GM18868 (cell line): ENCODE data around the gene PPP3R1.

Experiments
- ATAC-seq: cut with Tn5 transposase; IDR thresholded peaks from one replicate; pipeline ENCODE4 v1.9.1; 2021; ENCODE audit warnings: mild to moderate bottlenecking, moderate library complexity; ENCODE audit not compliant: unreplicated experiment

PPP3R1 gene

DNA sequence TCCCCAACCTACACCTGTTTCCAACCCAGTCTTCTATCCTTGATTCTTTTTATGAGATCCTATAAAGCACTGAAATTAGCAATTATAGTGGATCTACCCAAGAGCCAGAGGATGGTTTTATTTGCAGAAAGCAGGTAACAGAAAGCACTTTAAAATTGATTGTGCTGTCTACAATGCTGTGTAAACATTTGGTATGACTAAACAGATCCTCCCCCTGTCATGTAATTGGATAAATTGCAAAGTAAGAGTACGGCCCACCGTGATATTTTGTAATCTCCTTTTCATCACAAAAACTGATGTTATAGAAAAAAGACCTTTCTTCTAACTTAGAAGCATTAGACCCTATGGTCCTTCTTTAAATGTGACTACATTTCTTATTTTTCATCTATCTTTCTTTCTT is 11.3 kb upstream of the PPP3R1 start:
- ATAC-seq, result no peak

- ATAC-seq, result no peak
These were observed 6.5 kb upstream of the PPP3R1 start for GRCh38 chr2:68258851-68259250.

GRCh38 chr2:68256093-68256450 is 3.7 kb upstream of the PPP3R1 start:
- ATAC-seq, result no peak

GRCh38 chr2:68253219-68254068 is 1.1 kb upstream of the PPP3R1 start:
- no peak for ATAC-seq

GRCh38 chr2:68251855-68252399 is 405 bp downstream of the PPP3R1 start:
- ATAC-seq, result peak; percentile 3

- peak; percentile 60 for ATAC-seq
These were observed 1.0 kb downstream of the PPP3R1 start for GRCh38 chr2:68251187-68251854.

DNA sequence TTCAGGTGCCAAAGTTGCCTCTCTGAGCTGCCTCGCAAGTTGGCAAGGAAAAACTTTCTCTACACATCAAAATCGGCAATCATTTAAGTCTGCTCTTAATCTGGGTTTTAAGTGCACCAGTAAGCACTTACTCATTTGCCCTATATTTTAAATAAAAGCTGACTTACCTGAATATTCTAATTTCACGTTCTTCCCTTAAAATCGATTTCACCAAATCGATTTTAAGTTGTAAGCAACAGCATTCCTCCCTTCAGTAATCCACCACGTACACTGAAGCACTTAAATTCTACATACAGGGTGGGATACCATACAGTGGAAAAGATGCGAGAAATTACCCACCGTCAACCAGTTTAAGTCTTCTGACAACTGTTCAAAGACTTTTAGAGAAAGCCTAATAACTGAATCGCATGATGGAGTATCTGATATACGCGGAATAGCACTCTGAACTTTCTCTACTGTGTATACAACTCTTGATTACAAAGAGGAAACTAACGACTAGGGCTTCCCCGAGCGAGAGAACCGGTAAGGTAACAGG is 1.6 kb downstream of the PPP3R1 start:
- ATAC-seq, result no peak

DNA sequence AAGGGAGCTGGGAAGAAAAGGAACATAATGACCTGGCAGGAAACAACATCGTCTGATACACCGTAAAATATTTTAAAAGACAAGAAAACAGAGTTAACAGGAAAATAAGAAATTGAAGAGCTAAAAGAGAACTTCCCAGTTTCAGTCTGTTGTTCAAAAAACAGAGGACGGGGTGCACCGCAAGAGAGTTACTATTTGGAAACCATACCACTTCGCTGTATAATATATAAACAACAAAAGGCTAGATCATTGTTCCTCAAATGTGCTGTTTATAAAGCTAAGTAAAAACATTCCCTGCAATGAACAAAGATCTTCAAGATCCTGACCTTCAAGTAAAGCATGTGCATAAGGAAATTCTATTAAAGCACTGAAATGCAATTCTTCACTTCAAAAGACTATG is 2.1 kb downstream of the PPP3R1 start:
- no peak for ATAC-seq

GRCh38 chr2:68248806-68249205 is 3.5 kb downstream of the PPP3R1 start:
- ATAC-seq, result no peak

DNA sequence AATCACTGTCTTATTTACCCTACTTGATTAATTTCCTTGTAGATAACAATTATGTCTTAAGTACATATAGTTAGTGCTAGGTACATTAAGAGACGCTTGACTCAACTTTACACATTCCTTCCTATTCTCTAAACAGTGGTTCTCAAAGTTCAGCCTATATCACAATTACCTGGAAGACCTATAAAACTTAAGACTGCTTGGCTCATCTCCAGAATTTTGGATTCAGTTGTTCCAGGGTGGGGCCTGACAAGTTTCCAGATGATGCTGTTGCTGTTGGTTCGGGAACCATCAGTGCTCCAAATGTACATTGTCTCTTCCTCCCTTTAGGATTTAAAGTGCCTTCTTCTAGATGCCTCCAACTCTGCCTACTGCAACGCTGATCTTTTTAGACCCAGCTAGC is 4.0 kb downstream of the PPP3R1 start:
- ATAC-seq, result no peak

DNA sequence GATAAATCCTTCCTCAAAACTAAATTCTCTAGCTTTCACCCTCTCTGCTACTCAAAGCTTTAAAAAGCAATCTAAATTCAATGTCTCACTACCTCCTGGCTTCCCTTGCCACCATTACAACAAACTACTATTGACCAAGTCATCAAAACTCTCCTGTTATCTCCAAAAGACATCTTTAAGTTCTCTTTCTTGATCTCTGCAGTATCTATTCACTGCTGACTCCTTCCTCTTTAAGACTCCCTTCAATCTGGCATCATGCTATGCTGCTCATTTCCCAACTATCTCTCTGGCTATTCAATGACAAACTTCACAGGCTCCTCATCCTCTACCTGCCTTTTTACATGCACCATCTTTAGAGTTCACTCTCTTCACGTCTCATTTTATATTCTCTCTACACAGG is 5.9 kb downstream of the PPP3R1 start:
- ATAC-seq, result no peak

DNA sequence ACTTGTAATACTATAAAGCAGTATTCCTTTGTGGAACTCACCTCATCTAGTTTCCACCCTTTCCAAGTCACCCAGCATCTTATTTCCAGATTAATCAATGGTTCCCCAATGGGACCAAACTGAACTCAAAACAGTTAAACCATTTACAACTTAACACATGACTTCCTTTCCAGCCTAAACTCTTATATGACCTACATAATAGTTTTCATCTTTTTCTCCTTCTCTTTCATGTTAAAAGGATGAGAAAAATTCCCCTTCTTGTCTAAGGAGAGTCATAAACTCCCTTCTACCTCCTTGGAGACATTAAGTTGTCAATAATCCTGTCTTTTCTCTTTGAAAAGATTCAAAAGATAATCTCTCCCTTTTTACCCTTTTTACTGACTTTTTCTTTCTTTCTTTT is 6.7 kb downstream of the PPP3R1 start:
- no peak for ATAC-seq

DNA sequence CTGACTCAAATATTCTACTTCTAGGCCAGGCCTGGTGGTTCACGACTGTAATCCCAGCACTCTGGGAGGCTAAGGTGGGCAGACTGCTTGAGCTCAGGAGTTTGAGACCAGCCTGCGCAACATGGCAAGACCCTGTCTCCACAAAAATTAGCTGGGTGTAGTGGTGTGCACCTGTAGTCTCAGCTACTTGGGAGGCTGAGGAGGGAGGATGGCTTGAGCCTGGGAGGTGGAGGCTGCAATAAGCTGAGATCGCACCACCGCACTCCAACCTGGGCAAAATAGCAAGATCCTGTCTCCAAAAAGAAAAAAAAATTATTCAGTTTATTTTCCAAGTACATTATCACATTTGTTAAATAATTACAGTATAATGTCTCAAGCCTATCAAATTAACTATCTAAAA is 7.3 kb downstream of the PPP3R1 start:
- ATAC-seq, result no peak

- no peak for ATAC-seq
These were observed 7.9 kb downstream of the PPP3R1 start for GRCh38 chr2:68244456-68244855.

GRCh38 chr2:68241732-68242131 is 10.6 kb downstream of the PPP3R1 start:
- ATAC-seq, result no peak

DNA sequence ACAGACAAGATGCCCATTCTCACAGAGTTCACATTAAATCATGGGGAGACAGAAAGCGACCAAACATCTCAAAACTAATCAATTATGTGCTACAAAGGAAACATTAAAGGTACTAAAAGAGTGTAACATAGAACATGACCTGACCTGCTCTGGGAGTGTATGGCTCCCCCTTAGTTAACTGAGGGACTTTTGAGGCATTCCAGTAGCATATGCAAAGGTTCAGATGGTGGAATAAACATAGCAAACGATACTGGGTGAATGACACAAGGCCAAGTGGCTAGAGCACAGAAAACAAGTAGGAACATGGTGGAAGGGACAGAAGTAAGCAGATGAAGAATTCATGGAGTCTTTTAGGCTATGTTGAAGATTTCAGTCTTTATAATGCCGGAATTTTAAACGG is 11.9 kb downstream of the PPP3R1 start:
- no peak for ATAC-seq

DNA sequence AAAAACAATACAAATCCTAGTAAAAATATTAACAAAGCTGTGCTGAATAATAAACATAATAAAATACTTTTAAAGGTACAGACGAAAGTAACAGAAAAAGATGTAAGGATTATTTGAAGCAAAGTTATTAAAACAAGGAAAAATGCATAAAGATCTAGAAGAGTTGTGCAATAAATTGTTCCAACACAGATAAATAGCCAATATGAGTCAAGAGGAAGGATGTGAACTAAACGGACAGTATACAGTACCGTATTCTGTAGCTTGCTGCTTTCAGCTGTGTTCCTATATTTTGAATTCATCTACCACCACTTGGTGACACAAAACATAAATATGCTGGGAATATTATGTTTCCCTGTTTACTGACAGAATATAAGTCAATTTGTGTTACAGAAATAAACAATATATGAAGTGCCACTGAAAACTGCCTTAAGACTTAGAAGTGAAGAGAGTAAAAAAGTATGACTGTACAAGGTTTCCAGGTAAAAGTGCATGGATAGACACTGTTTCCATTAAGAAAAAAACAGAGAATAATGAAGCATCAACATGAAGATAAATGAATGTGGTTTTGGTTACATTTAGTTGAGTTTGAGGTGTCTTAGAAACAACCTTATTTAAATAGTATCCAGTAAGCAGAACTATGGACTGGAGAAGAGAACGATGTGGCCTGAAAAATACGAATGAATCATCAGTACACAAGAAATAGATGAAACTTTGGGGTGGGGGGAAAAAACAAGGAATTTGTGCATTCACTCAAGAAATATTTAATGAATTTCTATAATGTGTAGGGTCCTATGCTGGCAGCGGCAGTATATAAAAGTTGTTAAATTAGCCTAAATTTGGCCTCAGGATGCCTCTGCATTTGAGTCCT is 13.1 kb downstream of the PPP3R1 start:
- ATAC-seq, result no peak

- ATAC-seq, result no peak
These were observed 14.3 kb downstream of the PPP3R1 start for GRCh38 chr2:68237976-68238580.

GRCh38 chr2:68237404-68237803 is 14.9 kb downstream of the PPP3R1 start:
- ATAC-seq, result no peak

DNA sequence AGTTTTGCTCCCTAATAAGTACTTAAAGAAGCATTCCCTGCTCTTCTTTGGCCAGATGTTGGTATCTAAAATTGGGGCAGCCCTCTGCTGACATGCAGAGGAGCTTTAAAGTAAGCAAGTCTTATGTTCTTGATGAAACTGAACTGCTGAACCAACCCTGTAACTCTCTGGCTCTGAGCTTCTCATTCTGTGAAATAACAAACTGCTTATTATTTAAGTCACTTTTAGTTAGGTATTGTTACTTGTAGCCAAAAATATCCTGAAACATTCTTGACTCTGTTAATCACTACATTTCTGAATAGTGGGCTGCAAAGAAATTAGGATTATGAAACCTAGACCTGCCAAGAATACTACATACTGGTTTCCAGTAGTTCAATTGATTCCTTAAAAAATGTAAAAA is 15.5 kb downstream of the PPP3R1 start:
- ATAC-seq, result no peak
